NCI-H2081 (cell line): ENCODE results near the gene SEPTIN10.
A peak's percentile ranks its signal among the peaks of the same experiment; 100 is the strongest.

Experiments used
- DNase-seq, 2 experiments: peaks; one replicate each; lab custom pipeline; 2025; lab: John Stamatoyannopoulos, UW

SEPTIN10 gene

DNA sequence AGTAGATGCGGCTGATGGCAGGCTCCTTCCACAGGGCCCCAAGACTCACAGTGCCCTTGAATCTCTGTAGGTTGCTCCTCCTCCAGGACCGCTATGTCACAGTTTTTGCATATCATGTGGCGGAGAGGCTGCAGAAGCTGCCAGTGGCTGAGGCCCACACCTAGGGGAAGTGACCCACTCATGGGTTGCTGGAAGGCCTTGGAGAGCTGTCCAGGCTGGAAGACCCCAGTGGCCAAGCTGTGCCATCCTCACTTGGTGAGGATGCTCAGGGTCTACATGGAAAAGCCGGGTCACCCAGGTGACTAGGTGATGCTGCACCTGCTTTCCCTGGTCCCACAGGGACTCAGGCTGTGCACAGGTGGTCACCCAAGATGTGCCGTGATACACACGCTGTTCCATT is 90.6 kb downstream of the SEPTIN10 start:
- no peak for DNase-seq

DNA sequence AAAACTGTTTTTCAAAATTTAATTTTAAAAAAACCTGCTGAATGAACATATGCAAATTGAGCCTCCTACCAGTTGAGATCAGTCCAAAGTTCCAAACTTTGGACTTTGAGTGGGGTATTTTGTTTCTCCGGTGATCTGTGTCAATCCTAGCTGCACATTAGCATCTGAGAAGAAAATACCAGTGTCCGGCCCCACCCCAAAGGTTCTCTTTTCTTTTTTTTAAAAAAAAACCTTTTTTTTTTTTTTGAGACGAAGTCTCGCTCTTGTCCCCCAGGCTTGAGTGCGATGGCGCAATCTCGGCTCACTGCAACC is 91.7 kb downstream of the SEPTIN10 start:
- DNase-seq = no peak

DNA sequence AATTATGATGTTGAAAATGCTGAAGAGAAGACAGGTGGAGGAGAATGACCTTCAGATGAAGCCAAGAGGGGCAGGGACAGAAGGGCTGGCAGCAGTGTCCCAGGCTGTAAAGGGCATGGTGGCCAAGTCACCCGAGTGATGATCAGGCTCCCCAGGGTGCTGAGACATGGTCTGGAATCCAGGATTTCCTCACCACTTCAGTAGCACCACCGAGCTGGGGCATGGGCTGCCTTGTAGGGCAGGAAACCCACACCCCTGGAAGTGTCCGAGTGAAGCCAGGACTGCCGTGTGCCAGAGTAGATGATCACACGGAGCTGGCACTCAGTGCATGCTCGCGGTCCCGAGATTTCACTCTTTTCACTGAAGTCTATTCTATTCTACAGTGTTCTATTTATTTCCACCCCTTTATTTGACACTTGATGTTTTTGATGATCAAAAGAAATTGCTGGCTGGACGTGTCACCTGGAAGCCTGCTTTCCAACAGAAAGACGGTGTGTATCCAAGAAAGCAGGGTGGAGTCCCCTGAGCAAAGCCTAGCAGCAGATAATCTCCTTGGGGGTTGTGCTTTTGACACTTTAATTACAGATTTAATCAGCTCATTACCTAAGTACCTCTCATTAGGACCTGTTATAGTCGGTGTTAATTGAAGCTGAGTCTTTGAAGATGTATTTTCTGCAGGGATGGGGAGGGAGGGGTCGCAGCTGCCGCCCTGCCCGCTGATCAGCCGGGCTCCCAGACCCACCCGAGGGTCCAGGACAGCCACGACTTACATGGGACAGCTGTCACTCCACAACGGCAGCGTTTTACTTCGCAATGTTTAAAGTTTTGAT is 92.3 kb downstream of the SEPTIN10 start:
- DNase-seq = no peak

DNA sequence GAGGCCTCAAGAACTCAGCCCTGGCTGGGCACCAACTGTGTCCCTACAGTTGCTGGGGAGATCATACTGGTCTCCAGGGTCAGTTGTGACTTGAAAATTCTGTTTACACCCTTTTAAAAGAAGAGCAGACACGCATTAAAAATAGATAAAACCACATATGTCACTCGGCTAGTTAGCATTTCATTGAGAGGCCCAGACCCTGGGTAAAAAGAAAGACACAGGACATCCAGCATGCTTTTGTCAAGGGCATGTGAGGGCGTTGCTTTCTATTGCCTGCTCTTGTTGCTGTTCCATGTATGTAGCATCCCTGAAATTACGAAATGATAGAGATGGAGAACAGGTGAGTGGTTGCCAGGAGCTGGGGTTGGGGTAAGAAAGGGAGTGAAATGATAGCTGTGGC is 94.3 kb downstream of the SEPTIN10 start:
- DNase-seq = no peak

DNA sequence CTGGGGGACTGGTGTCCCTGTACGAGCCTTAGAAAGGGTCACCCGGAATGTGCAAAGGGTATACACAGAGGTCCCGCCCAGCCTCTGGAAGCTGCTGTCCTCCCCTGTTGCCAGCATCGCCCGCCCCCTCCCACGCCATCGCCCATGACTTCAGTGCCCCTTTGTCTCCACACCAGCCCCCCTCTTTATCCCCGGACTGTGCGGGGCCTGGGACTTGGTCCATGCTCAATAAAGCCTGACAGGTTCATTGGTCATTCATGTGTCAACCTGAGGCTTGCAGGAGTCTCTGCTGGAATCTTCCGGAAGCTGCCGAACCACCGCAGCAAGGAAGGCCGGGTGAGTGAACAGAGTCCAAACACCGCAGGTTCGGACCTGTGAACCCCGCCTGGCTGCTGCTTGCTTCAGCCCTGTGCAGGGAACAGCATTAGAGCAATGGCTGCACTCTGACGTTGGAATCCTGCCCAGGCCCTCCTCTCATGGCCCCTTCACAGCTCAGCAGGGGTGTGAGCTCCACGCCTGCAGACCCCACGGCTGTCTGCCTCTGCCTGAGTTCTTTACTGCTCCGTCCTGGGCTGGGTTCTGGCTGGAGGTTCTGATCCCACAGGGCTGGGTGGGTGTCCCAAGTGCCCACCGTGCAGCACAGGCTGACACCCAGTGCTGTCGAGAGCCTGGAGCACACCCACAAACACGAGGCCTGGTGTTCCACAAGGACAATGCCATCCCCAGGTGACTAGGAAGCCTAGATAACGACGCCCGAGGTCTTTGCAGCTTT is 96.5 kb downstream of the SEPTIN10 start:
- no peak for DNase-seq

DNA sequence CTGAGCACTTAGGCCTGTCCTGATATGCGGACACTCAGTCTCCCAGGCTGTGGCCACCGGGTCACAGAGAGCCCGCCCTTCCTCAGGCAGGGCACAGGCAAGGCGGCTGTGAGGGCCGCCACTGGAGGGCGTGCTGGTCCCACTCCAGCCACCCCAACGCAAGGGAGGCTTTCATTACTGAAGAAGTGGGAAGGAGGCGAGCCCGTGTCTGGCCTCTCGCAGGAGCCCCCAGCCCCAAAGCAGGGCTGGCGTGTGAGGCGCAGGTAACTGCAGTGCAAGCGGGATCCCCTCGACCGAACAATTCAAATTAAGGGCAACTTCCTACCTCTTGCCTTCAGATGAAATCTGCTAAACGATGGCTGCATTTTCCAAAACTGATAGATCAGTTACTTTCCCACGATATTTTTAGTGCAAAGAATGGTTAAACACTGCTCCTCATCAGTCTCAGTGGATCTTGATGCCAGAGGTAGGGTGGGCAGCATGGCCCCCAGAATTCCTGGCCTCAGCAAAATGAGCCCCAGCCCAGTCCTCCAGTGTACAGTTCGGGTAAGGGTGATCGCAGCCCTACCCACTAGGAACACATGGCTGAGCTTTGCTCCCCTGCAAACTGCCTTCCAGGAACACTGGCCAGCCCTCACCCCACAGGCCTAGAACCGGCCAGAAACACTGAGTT is 97.2 kb downstream of the SEPTIN10 start:
- peak; percentile 39 to 40 for DNase-seq

DNA sequence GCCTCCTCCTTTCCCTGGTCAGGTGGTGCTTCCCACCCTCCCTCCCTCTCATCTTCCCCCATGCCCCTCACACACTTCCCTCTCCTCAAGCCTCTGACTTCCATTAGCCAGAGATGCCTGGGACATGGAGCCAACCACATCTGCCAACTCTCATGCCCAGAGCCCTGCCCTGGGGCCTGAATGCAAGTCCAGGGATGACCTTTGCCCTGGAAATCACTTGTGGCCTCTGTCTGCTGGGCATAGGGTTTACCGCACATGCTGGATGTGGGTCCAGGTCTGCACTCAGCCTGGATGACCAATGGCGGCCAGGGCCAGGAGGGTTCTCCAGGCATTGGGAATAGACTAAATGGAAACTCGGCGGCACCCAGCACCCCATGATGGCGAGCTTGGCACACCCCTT is 98.9 kb downstream of the SEPTIN10 start:
- no peak for DNase-seq

DNA sequence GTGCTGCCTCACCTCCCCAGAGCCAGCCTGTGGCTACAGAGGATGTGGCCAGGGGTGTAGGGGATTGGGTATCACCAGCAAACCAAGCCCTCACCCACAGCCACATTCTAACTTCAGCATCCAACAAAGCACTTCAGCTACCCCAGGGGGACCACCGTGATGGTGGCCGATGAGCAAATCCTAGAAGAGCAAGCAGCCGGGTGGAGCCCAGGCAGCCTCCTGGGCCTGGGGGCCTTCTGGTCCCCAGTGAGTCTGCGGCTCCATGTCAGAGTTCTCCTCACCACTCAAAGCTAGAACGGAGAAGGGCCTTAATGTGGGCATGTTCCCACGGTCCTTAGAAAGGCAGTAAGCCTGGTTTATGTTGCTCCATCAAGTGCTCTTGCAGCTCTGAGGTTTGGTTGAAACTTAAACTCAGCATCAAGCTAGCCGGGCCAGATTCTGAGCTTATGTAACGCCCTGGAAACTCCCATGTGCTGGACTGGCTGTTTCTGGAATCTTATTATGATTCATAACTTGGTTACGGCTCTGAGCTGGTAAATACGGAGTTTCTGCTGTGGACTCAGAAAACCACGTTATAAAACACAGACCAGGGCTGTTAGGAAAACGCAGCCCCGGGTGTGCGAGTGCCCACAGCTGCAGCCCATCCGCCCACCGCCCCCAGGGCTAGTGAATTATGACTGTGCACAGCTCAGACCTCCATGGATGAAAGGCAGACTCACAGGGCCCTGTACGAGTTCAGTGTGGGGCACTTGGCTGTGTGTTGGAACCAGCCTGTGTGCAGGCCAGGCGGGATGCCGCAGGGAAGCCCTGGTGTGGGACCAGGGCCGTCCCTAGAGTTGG is 99.8 kb downstream of the SEPTIN10 start:
- no peak for DNase-seq

DNA sequence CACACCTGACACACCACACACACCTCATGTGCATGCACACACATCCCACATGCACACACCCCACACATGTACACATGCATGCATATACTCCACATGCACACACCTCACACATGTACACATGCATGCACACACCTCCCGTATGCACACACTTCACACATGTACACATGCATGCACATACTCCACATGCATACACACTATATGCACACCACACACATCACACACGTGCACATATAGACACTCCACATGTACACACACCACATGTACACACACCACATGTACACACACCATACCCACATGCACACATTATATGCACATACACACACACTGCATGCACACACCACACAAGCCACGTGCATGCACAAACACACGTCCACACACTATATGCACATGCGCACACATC is 100.5 kb downstream of the SEPTIN10 start:
- no peak for DNase-seq

DNA sequence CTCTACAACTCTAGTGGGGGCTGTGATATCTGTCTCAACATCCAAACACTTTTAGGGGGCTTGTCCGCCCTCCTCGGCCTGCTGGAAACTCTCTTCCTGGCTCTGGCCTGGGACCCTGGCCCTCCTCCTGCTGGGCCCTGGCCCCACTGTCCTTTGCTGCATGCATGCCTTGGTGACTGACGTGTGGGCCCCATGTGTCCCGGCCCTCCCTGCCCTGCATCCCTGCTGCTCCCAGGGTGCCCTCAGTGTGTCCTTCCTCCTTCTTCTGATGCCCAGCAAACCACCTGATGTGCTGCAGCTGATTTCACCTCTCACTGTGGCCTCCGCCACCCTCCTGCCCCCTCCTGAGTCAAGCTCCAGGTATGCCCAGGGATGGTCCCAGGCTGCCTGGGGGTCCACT is 101.7 kb downstream of the SEPTIN10 start:
- no peak for DNase-seq

DNA sequence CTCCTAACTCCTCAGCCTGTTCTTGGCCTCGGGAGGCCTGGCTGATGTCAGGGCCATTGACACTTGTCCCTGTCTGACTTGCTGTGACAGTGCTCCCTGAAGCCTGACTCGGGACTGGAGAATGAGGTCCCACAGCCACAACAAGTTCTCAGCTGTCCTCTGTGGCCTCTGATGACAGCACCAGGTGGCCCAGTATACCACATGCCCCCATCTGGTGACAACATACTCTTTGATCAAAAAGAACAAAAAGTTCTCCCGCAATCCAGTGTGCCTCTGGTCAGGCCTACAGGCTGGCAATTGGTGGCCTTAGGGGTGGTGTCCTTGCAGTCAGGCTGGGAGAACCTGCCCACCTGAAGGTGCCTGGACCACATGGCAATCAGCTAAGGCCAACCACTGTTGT is 102.6 kb downstream of the SEPTIN10 start:
- no peak for DNase-seq

DNA sequence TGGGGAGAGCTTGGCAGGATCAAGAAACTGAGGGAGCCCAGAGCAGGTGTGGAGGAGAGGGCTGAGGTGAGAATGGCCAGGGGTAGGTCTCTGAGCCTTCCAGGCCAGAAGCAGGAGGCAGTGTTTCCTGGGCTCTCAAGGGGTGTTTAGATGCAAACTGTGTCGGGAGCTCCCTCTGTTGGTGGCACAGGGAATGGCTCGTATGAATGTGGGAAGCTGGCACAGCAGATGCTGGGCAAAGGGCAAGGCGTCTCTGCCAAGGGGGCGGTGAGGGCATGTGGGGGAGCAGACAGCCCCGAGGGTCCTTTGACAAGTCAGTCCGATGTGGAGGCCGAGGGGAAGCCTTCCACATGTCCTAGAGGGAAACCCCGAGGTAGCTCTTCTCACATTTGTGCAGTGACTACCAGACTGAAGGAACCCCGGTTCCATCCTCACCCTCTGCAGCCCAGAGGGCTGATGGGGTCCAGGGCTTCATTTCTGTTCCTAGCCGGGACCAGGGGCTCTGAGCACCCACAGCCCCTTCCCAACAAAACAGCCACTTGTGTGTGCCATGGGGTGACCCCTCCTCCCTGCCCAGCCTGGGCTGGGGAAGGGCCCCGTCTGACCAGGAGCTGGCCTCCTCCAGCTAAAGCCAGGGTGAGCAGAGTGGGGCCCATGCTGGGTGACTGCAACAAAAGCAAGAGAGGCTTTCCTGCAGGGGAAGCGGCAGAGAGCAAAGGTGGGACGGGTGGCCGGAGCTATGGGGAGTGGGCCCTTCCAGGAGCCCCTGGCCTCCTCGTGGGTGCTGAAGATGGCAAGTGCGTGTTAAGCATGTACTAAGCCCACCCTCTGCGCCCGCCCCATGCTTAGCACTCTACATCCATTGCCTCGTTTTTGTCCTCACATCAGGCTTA is 103.4 kb downstream of the SEPTIN10 start:
- DNase-seq = peak; percentile 66 to 69

DNA sequence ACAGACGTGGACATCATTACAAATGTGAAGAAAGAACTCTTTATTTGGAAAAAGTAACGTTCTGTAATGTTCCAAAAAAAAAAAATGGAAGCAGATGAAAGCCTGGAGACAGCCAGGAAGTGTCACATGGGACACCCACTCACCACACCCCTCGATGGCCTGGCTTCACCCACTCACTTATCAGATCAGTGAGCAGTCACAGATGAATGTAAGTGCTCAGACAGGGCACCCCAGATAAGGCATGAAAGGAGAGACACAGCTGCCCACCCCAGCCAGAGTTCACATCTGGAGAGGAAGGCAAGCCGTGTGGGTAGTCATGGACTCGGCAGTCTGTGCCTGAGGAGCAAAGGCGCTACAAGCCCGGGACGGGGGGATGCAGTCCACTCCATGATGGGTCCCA is 105.2 kb downstream of the SEPTIN10 start:
- no peak for DNase-seq

DNA sequence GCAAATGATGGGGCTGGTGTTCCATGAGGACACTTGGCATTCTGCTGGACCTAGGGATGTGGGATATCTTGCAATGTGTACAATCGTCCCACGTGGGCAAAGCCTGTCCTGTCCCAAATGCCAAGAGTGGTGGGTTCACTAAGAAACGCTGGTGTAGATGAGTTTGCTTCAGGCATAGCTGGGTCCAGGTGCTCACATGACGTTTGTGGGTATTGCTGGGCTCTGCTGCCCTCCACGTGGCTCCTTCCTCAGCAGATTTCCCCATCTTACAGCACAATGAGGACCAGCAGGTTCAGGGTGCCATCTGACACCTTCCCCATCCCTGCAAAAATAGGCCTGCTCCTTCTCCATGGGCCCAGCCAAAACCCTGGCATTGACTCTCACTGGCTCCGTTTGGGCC is 105.9 kb downstream of the SEPTIN10 start:
- no peak for DNase-seq

DNA sequence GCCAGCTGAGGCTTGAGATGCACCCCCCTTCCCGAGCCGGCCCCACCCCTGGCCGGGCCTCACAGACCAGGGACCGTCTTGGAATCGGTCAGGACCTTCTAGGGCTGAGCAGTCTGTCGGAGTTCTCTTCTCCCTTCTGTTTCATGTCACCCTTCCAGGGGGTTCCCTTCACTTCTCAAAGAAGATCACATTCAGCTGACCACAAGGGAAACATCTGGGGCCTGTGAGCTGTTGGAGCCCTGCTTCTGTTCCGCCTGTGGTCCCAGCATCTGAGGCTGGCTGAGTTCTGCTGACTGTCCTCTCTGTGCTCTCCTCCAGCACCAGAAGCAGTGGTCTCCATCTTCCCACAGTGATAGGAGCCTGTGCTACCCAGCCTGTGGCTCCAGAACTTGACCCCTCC is 106.5 kb downstream of the SEPTIN10 start:
- no peak for DNase-seq

DNA sequence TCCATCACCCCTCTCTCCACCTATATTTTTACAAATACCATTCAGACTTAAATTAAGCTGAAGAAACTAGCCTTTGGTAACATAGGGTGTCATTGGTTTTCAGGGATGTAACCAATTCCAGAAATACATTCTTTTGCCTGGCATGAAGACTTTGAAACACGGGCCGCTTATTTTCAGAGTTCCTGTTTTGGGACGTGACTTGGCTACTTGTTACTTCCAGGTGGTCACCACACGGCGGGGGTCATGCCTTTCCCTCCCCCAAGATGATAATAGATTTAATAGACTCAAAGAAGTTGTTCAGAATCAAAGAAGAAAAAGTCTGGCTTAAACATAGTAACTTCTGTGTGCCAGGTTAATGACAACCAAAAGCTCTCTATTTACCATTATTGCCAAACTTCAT is 110.6 kb downstream of the SEPTIN10 start:
- DNase-seq = no peak

DNA sequence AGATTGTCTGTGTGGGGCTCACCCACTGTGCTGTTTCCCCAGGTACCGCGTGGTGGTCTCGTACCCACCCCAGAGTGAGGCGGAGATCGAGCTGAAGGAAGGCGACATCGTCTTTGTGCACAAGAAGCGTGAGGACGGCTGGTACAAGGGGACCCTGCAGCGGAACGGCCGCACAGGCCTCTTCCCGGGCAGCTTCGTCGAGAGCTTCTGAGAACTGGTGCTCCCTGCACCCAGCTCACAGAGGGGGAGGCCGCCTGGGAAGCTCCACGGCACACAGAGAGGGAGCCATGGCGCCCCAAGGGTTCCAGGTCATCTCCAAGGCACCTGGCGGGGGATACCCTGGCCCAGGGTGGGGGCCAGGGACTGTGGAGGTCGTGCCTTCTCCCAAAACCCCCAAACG is 112.3 kb downstream of the SEPTIN10 start:
- DNase-seq = no peak

DNA sequence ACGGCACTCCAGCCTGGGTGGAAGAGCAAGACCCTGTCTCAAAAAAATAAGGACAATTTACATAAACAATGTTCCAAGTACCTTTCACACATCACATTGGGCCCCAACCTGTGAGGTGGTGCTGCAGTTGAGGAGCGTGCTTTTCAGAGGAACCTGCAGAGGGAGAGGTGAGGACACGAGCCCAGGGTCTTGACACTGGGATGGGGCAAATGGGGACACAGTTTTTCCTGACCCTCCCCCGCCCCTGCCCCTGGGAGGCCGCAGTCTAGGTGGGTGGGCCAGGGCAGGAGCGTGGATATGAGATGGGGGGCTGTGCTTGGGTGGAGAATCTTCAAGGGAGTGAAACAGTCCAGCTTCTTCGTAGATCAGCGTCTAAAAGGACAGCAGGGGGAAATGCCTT is 112.9 kb downstream of the SEPTIN10 start:
- DNase-seq = no peak

DNA sequence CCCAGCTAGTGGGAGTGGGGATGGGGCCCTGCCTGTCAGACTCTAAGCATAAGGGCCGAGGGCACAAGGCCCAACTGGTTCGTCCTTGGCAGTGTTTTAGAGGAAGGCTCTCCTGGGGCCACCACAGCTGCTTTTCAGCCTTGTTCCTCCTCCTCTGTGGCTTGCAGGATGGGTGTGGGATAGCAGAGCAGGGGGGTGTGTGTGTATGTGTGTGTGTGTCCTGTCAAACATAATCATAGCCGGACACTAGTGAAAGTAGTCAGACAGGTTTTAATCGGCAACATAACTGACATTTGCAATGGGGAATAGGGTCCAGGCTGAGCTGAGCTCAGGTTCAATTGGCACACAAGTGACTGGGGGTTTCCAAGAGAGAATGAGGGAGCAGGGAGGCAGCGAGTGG is 114.2 kb downstream of the SEPTIN10 start:
- no peak for DNase-seq

DNA sequence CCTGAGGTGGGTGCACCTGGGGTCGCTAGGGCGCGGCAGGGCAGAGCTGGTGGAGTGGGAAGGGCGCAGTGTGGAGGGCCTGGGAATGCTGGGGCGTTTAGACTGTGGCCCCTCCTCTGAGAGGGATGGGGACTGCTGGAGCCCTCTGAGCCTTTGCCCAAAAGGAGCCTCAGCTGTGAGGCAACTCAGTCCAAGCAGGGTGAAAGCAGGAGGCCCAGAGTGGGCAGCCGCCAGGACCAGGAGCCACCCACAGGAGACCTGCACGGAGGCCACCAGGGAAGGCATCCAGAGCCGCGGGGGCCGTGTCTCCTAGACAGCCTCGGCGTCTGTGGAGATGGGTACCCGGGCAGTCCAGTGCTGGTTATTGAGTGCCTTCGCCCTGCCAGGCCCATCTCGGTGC is 114.9 kb downstream of the SEPTIN10 start:
- DNase-seq = no peak
